ENCODE measurements around the gene IGF2.

IGF2 gene

GRCh38 chr11:2154889-2155288 lies 15.7 kb upstream of the IGF2 start:
- H3K27me3 Mint-ChIP-seq (ENCODE audit: low read depth, poor library complexity) = peaks cover 3% of the 10 kb centered on the region
- TF ChIP-seq CTCF (IDR thresholded peaks at IDR 0.05) = no peak
- no peak for DNase-seq
- no peak overlapping the region for H3K4me3 Mint-ChIP-seq
- peaks cover 22% of the 10 kb centered on the region for H3K4me1 Mint-ChIP-seq
- H3K9me3 Mint-ChIP-seq = no peaks in the 10 kb centered on the region
- no peak overlapping the region for H3K27ac Mint-ChIP-seq
- no peaks in the 10 kb centered on the region for H3K36me3 Mint-ChIP-seq (ENCODE audit: low read depth)

GRCh38 chr11:2154195-2154585 lies 15.0 kb upstream of the IGF2 start:
- Mint-ChIP-seq H3K9me3 (no peaks in the 10 kb centered on the region), H3K27me3 (ENCODE audit: low read depth, poor library complexity) (peaks cover 6% of the 10 kb centered on the region), H3K4me3 (no peak overlapping the region), H3K27ac (no peak overlapping the region), H3K4me1 (peaks cover 29% of the 10 kb centered on the region), H3K36me3 (ENCODE audit: low read depth) (no peaks in the 10 kb centered on the region)
- TF ChIP-seq CTCF (IDR thresholded peaks at IDR 0.05) = no peak
- no peak for DNase-seq

- H3K4me1 Mint-ChIP-seq = peaks cover 34% of the 10 kb centered on the region
- H3K4me3 Mint-ChIP-seq = no peak overlapping the region
- no peaks in the 10 kb centered on the region for H3K9me3 Mint-ChIP-seq
- H3K27ac Mint-ChIP-seq = no peak overlapping the region
- H3K27me3 Mint-ChIP-seq (ENCODE audit: low read depth, poor library complexity) = peaks cover 11% of the 10 kb centered on the region
- no peak for TF ChIP-seq CTCF (IDR thresholded peaks at IDR 0.05)
- H3K36me3 Mint-ChIP-seq (ENCODE audit: low read depth) = no peaks in the 10 kb centered on the region
- DNase-seq = no peak
Measured at GRCh38 chr11:2153581-2154194, 14.5 kb upstream of the IGF2 start.

GRCh38 chr11:2151500-2152257 lies 12.5 kb upstream of the IGF2 start:
- Mint-ChIP-seq H3K9me3 (no peaks in the 10 kb centered on the region), H3K36me3 (ENCODE audit: low read depth) (no peaks in the 10 kb centered on the region), H3K4me1 (peaks cover 44% of the 10 kb centered on the region), H3K27ac (no peak overlapping the region), H3K4me3 (peak overlapping the region; percentile 35), H3K27me3 (ENCODE audit: low read depth, poor library complexity) (peaks cover 24% of the 10 kb centered on the region)
- TF ChIP-seq CTCF (IDR thresholded peaks at IDR 0.05) = peak; percentile 73
- peak; percentile 88 for DNase-seq

- peak; percentile 65 for TF ChIP-seq CTCF (IDR thresholded peaks at IDR 0.05)
- Mint-ChIP-seq H3K9me3 (no peaks in the 10 kb centered on the region), H3K36me3 (ENCODE audit: low read depth) (peaks cover 7% of the 10 kb centered on the region), H3K4me1 (peaks cover 59% of the 10 kb centered on the region), H3K27ac (peak overlapping the region; percentile 66), H3K27me3 (ENCODE audit: low read depth, poor library complexity) (peaks cover 39% of the 10 kb centered on the region), H3K4me3 (no peak overlapping the region)
- DNase-seq = no peak
Measured at GRCh38 chr11:2149864-2150847, 11.0 kb upstream of the IGF2 start.
